Measurements from ENCODE around the gene C17orf100. TPM values are rescaled to one million over a fixed set of nuclear protein-coding genes. Genes with fewer than 3 reads are reported as not detected.

The C17orf100 gene
- total and polyA plus RNA-seq, 5 experiments from 2014 or later, result 2.2 to 6.4 (median 4.2) TPM

DNA sequence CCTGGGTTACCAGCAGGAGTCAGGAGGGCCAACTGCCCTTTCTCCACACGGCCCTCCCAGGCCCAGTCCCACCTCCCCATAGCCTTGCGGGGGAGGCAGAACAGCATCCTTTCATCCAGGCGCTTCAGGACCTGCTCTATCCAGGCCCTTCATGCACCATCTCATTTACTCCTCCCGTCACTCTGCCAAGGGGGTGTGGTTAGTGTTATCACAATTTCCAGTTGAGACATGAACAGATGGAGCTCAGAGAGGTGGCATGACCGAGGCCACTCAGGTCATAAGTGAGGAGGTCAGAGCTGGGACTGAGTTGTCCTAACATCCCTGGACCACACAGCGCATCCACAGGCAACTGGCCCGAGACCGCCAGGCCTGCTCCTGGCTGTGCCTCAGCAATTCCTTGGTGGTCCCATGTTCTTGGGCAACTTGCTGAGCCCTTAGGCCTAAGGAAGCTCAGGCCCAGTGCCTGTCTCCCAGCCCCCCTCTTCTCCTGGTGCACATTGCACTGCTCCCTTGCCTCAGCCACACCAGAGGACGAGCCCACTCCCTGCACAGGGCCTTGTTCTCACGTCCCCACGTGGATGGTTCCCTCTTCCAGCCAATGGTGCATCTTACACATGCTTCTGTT, 23.8 kb downstream of the C17orf100 start:
- Mint-ChIP-seq H3K27ac (peak overlapping the region in 1 of 10 donors; percentile 48), H3K4me3 (no peak overlapping the region), H3K27me3 (peaks cover 4 to 20% (median 12%) of the 10 kb centered on the region in 5 donors), H3K36me3 (peaks cover 0 to 5% (median 0%) of the 10 kb centered on the region in 3 donors), H3K4me1 (peaks cover 8 to 18% (median 10%) of the 10 kb centered on the region in 4 donors), H3K9me3 (no peaks in the 10 kb centered on the region)
- peak in 1 of 10 donors; percentile 46 for DNase-seq
- no peak for ATAC-seq
- POLR2A ChIA-PET, result no interaction called here

DNA sequence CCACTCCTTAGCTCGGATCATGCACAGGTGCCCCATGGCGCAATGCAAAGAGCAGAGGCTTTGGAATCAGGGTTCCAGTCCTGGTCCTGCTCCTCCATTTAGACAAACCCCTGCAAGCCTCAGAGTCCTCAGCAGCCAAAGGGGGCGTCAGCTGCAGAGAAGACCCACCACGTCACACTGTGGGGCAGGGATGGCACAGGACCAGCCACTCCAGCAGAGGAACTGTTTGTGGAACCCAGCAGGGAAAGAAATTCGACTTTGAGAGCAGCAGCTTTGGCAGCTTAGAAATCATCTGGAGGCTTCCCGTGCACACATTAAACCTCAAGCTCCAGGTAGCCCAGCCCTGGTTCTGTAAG, 25.2 kb downstream of the C17orf100 start:
- Mint-ChIP-seq H3K9me3 (no peaks in the 10 kb centered on the region), H3K36me3 (no peaks in the 10 kb centered on the region), H3K27me3 (peaks cover 8 to 31% (median 22%) of the 10 kb centered on the region in 5 donors), H3K4me3 (no peak overlapping the region), H3K4me1 (peaks cover 7 to 18% (median 10%) of the 10 kb centered on the region in 4 donors), H3K27ac (no peak overlapping the region)
- POLR2A ChIA-PET, result no interaction called here
- DNase-seq, result no peak
- no peak for ATAC-seq

DNA sequence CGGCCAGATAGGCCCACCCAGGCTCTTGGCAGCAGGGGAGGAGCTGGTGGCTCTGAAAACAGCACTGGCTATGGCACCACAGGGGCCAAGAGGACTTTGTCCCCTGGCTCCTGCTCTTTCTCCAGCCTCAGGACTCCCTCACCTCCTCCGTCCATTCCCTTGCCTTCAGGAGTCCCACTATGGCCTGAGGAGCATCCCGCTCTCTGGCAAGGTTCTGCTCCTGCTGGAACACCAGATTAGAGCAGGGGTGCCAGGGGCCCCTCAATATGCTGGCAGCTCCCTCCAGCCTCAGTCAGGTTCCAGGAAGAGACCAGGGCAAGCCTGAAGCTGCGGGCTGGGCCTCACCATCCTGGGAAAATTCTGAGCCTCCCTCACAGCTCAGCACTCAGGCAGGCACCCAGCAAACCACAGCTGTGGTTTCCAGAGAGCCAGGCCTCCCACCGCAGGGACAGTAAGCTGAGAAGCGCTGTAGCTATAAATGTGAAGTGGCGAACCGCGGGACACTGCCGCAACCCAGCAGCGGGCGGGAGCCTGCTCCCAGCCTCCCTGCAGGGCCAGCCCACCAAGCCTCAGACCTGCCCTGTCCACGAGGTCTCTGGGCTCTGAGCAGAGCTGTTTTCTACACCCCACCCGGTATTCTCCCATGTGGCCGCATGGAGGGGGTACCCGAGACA, 25.7 kb downstream of the C17orf100 start:
- Mint-ChIP-seq H3K4me1 (peaks cover 7 to 18% (median 10%) of the 10 kb centered on the region in 4 donors), H3K4me3 (peak overlapping the region in 1 of 10 donors; percentile 33), H3K27ac (peak overlapping the region in 1 of 10 donors; percentile 50), H3K9me3 (no peaks in the 10 kb centered on the region), H3K36me3 (no peaks in the 10 kb centered on the region), H3K27me3 (peaks cover 8 to 36% (median 27%) of the 10 kb centered on the region in 5 donors)
- POLR2A ChIA-PET, result no interaction called here
- peak in 1 of 10 donors; percentile 53 for DNase-seq
- peak in 1 of 2 donors; percentile 55 for ATAC-seq

DNA sequence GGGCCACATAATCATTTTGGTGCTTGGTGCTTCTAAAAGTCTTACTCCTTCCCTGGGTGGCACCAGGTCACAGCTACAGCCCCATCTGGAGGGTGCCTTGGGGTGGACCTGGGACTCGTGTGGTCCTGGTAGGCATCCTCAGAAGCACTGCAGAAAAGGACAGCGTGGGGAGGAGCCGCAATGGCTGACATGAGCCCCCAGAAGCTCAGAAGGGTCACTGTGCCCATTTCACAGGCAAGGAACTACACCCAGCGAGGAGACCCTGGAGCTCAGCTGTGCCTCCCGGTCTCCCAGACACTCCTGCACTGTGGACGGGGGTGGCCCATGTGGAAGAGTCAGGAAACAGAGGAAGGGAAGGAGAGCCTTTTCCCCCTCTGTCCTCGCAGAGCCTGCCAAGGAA, 26.4 kb downstream of the C17orf100 start:
- Mint-ChIP-seq H3K4me3 (no peak overlapping the region), H3K36me3 (no peaks in the 10 kb centered on the region), H3K9me3 (no peaks in the 10 kb centered on the region), H3K27ac (no peak overlapping the region), H3K4me1 (peaks cover 7 to 18% (median 10%) of the 10 kb centered on the region in 4 donors), H3K27me3 (peaks cover 8 to 41% (median 28%) of the 10 kb centered on the region in 5 donors)
- ATAC-seq (no peak), DNase-seq (peak in 1 of 10 donors; percentile 44)
- POLR2A ChIA-PET, result no interaction called here

DNA sequence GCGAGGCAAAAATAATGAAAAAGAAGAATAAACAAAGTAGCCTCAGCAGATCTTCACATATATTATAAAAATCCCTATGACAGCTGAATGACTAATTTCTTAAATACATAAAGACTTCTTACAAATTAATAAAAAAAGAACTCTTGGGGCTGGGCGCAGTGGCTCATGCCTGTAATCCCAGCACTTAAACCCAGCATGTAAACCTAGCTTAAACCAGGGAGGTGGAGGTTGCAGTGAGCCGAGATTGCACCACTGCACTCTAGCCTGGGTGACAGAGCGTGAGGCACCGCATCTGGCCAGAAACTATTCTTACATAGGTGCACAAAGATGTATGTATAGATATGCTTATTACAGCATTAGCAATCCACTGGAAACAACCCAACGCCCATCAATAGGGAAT, 27.7 kb downstream of the C17orf100 start:
- H3K27ac Mint-ChIP-seq, result no peak overlapping the region
- H3K4me3 Mint-ChIP-seq, result no peak overlapping the region
- no peaks in the 10 kb centered on the region for H3K36me3 Mint-ChIP-seq
- ATAC-seq (no peak), DNase-seq (peak in 1 of 10 donors; percentile 4)
- no peaks in the 10 kb centered on the region for H3K9me3 Mint-ChIP-seq
- POLR2A ChIA-PET, result no interaction called here
- H3K27me3 Mint-ChIP-seq, result peaks cover 9 to 54% (median 36%) of the 10 kb centered on the region in 5 donors
- H3K4me1 Mint-ChIP-seq, result peaks cover 8 to 18% (median 10%) of the 10 kb centered on the region in 4 donors

DNA sequence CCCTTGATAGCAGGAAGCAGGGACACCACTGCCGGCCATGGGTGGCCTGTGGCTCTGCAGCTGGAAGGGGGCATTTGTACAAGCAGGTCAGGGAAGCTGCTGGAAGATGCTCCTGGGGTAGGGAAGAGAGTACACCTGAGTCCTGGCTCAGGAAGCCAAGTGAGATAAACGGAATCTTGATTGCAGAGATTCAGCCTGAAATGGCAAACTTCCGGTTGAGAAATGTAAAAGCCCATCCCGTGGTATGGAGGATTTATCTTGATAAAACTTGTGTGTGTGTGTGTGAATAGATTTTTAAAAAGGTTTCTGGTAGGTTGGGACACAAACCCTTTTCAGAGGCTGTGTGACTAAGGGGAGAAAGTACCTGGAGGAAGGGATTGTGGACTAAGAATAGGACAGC, 29.6 kb downstream of the C17orf100 start:
- Mint-ChIP-seq H3K36me3 (no peaks in the 10 kb centered on the region), H3K27ac (no peak overlapping the region), H3K27me3 (peaks cover 15 to 67% (median 52%) of the 10 kb centered on the region in 5 donors), H3K9me3 (no peaks in the 10 kb centered on the region), H3K4me1 (peaks cover 8 to 18% (median 10%) of the 10 kb centered on the region in 4 donors), H3K4me3 (no peak overlapping the region)
- POLR2A ChIA-PET, result no interaction called here
- ATAC-seq, result no peak
- peak in 1 of 10 donors; percentile 4 for DNase-seq

DNA sequence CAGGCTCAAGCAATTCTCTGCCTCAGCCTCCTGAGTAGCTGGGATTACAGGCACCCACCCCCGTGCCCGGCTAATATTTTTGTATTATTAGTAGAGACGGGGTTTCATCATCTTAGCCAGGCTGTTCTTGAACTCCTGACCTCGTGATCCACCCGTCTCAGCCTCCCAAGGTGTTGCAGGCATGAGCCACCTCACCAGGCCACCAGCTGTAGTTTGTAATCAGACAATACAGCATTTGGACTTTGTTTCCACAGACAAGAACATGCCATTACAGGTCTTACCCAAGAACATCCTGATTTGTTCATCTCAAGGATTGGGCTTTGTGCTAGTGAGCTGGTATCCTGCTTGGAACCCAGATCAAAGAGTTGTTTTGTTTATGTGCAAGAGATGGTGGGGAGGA, 30.1 kb downstream of the C17orf100 start:
- H3K27ac Mint-ChIP-seq, result no peak overlapping the region
- H3K27me3 Mint-ChIP-seq, result peaks cover 15 to 69% (median 55%) of the 10 kb centered on the region in 5 donors
- peaks cover 8 to 18% (median 10%) of the 10 kb centered on the region in 4 donors for H3K4me1 Mint-ChIP-seq
- H3K9me3 Mint-ChIP-seq, result no peaks in the 10 kb centered on the region
- POLR2A ChIA-PET, result no interaction called here
- no peak for DNase-seq
- H3K36me3 Mint-ChIP-seq, result no peaks in the 10 kb centered on the region
- no peak for ATAC-seq
- no peak overlapping the region for H3K4me3 Mint-ChIP-seq

DNA sequence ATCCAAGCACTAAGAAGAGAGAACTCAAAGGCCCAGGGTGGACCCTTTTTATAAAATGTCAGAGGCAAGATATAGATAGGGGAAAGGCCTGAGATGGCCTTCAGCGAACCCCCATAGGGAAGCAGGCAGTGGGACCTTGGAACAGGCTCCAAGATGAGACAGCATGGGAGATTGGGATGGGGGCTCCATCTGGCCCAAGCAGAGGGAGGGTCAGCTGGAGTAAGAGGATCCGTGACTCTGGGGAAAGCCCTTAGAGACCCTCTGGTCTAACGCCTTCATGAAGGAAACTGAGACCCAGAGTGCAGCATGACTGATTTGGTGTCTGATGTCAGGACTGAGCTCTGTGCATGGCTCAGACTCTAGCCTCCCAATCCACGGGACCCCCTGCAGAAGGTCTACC, 30.8 kb downstream of the C17orf100 start:
- peaks cover 17 to 76% (median 61%) of the 10 kb centered on the region in 5 donors for H3K27me3 Mint-ChIP-seq
- ATAC-seq (no peak), DNase-seq (peak in 1 of 10 donors; percentile 57)
- peaks cover 6 to 16% (median 8%) of the 10 kb centered on the region in 4 donors for H3K4me1 Mint-ChIP-seq
- H3K27ac Mint-ChIP-seq, result no peak overlapping the region
- POLR2A ChIA-PET, result no interaction called here
- H3K36me3 Mint-ChIP-seq, result no peaks in the 10 kb centered on the region
- H3K4me3 Mint-ChIP-seq, result no peak overlapping the region
- no peaks in the 10 kb centered on the region for H3K9me3 Mint-ChIP-seq

DNA sequence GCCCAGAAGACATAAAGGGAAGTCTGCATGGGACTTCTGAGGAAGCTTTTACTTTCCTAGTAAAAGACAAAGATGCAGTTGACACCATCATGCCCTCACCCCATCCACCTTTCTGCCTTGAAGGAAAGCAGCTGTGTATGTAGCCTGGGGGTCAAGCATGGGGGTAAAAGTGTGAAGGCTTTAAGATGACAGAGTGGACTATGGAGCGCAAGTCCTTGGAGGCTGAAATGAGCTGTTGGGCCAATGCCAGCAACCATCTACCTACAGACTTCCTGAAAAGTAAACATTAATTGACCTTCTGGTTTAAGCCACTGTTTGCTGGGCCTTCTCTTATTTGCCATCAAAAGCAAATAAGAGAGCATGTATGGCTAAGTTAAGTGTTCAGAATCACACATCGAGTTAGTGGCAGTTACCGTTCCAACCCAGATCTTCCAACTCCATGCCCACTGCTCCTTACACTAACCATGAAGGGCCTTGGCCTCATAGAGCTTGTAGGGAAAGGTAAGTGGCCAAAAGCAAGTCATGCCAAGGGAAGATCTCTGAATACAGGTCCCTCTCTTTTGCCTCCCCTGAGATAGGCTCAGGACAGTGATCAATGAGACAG, 31.6 kb downstream of the C17orf100 start:
- peaks cover 19 to 81% (median 62%) of the 10 kb centered on the region in 5 donors for H3K27me3 Mint-ChIP-seq
- no peak for ATAC-seq
- no peak overlapping the region for H3K27ac Mint-ChIP-seq
- peaks cover 0 to 8% (median 4%) of the 10 kb centered on the region in 4 donors for H3K4me1 Mint-ChIP-seq
- no peaks in the 10 kb centered on the region for H3K9me3 Mint-ChIP-seq
- no peak overlapping the region for H3K4me3 Mint-ChIP-seq
- POLR2A ChIA-PET, result no interaction called here
- H3K36me3 Mint-ChIP-seq, result no peaks in the 10 kb centered on the region
- no peak for DNase-seq

DNA sequence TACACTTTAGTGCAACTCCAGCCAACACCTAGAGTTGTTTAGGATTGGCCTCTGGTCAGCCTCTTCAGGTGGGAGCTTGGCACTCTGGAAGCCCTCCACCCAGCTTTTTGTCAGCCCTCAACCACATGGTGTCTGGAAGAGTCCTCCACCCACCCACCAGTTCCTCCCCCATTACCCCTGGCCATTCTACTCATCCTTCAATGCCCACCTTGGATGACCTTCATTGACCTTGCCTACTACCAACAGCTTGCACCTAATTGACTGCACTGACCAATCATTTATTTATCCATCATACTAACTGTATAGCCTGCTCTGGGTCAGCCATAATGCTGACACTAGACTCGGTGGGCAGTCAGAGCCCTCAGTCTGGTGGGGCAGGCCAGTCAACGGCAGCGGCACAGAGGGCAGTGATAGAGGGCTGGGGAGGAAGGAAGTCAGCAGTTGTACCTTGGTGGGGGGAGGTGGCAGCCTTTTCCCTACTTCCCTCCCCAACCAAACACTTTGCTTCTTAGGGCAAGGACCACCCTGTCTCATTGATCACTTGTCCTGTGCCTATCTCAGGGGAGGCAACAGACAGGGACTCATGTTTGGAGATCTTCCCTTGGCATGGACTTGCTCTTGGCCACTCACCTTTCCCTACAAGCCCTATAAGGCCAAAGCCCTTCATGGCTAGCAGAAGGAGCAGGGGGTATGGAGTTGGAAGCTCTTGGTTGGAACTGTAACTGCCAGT, 32.3 kb downstream of the C17orf100 start:
- no peak overlapping the region for H3K4me3 Mint-ChIP-seq
- POLR2A ChIA-PET, result no interaction called here
- no peaks in the 10 kb centered on the region for H3K9me3 Mint-ChIP-seq
- no peaks in the 10 kb centered on the region for H3K36me3 Mint-ChIP-seq
- H3K27ac Mint-ChIP-seq, result peak overlapping the region in 1 of 10 donors; percentile 60
- peaks cover 19 to 74% (median 55%) of the 10 kb centered on the region in 5 donors for H3K27me3 Mint-ChIP-seq
- H3K4me1 Mint-ChIP-seq, result peaks cover 0 to 1% (median under 1%) of the 10 kb centered on the region in 4 donors
- ATAC-seq, result no peak
- peak in 1 of 10 donors; percentile 42 for DNase-seq

DNA sequence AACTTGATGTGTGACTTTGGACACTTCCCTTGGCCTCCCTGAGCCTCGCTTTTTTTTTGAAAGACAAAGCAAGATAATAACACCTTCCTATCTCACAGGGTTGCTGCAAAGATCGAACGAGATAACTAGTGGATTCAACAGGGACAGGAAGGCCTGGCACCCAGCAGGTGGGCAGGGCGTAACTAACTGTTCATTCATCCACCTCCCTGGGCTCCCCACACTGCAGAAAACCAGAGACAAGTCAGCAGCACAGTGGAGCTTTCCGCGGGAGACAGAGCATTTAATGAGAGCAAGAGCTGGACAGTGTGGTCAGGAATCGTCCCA, 32.9 kb downstream of the C17orf100 start:
- Mint-ChIP-seq H3K36me3 (no peaks in the 10 kb centered on the region), H3K4me1 (peaks cover 0 to 1% (median 0%) of the 10 kb centered on the region in 4 donors), H3K27me3 (peaks cover 19 to 71% (median 56%) of the 10 kb centered on the region in 5 donors), H3K27ac (no peak overlapping the region), H3K4me3 (no peak overlapping the region), H3K9me3 (no peaks in the 10 kb centered on the region)
- POLR2A ChIA-PET, result no interaction called here
- DNase-seq (peak in 1 of 10 donors; percentile 3), ATAC-seq (no peak)

DNA sequence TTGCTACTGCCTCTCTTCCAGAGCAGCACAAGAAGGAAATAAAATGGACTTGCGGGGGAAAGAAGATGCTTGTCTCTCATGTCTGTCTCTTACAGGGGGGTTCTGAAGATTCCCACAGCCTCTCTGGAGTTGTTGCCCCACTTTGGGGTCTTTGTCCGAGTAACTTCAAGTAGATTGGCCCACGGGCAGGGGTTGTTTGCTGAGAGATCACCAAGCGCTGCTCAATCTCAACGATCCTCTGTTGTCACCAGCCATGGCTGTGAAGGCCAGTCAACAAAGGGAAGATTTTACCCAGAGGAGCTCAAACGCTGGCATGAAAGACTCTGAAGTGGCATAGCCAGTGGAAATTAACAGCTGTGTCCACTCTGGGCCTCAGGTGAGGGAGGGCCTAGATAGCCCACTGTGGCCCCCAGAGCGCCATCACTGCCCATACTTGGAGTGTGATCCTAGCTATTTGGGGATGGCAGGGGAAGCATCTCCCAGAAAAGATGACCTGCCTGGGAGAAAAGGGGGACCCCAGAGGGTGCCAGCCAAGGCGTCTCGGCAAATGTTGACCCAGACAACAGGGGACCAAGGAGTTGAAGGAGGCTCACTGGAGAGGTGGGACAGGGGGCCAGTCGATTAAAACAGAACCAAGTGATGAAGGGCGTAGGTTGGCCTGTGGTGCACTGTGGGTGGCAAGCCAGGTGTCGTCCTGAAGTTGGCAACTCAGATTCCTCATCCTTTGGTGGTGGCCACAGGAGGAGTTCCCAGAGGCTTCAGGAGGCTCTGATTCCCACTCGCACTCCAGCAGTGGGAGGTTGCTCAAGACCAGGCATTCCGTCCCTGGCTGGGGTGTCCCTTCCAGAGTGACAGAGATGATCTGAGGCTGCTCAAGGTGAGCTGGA, 33.6 kb downstream of the C17orf100 start:
- Mint-ChIP-seq H3K4me3 (no peak overlapping the region), H3K27me3 (peaks cover 18 to 72% (median 57%) of the 10 kb centered on the region in 5 donors)
- POLR2A ChIA-PET, result no interaction called here

More for the DNA sequence above, 33.6 kb downstream of the C17orf100 start:
- no peaks in the 10 kb centered on the region for H3K36me3 Mint-ChIP-seq
- no peaks in the 10 kb centered on the region for H3K9me3 Mint-ChIP-seq
- H3K27ac Mint-ChIP-seq, result no peak overlapping the region
- peaks cover 0 to 1% (median 0%) of the 10 kb centered on the region in 4 donors for H3K4me1 Mint-ChIP-seq
- ATAC-seq (no peak), DNase-seq (peak in 1 of 10 donors; percentile 21)

Measured in naive thymus-derived CD8-positive, alpha-beta T cell (primary cell).